Transverse colon (tissue), 4 donors: ENCODE measurements around the gene FBXO47. TPM values are rescaled to one million over a fixed set of nuclear protein-coding genes. Genes with fewer than 3 reads are reported as not detected.

Experiments
- DNase-seq: peaks from one replicate; pipeline ENCODE4 v3.0.0-alpha.2; 2019
- H3K27ac ChIP-seq, 4 donors: fragments of 200-600 bp; sonication (generic); 2 replicates each; pipeline ENCODE4 v1.5.1; 2016 to 2018; ENCODE audit warnings: inconsistent platforms in 4 of 4
- H3K27me3 ChIP-seq: fragments of 200-600 bp; sonication (generic); 2 replicates; pipeline ENCODE4 v1.5.1; 2017; ENCODE audit warnings: inconsistent platforms
- H3K36me3 ChIP-seq, 4 donors: fragments of 200-600 bp; sonication (generic); 2 replicates each; pipeline ENCODE4 v1.5.1; 2017 to 2019; ENCODE audit warnings: inconsistent platforms in 4 of 4
- H3K4me1 ChIP-seq, 4 donors: fragments of 200-600 bp; sonication (generic); 2 replicates each; pipeline ENCODE4 v1.5.1; 2017 to 2020; ENCODE audit warnings: inconsistent platforms in 4 of 4
- H3K4me3 ChIP-seq, 4 donors: fragments of 200-600 bp; sonication (generic); 1 replicate in 1 of 4; 2 replicates in 3 of 4; pipeline versions ENCODE4 v1.5.1 to v1.6.1; 2017 to 2019; ENCODE audit warnings: inconsistent platforms in 4 of 4
- H3K9me3 ChIP-seq, 2 donors: fragments of 200-600 bp; sonication (generic); 2 replicates each; pipeline ENCODE4 v1.5.1; 2017 to 2019; ENCODE audit warnings: inconsistent platforms in 2 of 2
- EP300 ChIP-seq: sonication (generic); formaldehyde crosslinking; IDR thresholded peaks from one replicate; pipeline ENCODE4 v1.6.1; 2017; ENCODE audit warnings: antibody characterized with exemption, low read depth
- POLR2A ChIP-seq: fragments of 450-650 bp; IDR thresholded peaks from one replicate; pipeline ENCODE4 v1.6.1; 2016; ENCODE audit warnings: antibody characterized with exemption, mild to moderate bottlenecking, moderate library complexity
- POLR2AphosphoS5 ChIP-seq, 3 donors: sonication (generic); formaldehyde crosslinking; IDR thresholded peaks; one replicate each; pipeline ENCODE4 v1.6.1; 2016; ENCODE audit warnings: antibody characterized with exemption in 3 of 3
- WGBS, 2 donors: methylation state at CpG; one replicate each; pipeline ENCODE4 v1.1.5; 2018; ENCODE audit warnings: low coverage in 1 of 2; 5-methylcytosine and 5-hydroxymethylcytosine counted together
- in situ Hi-C, 4 donors: fragments of 200-750 bp; cut with MboI; loops; one replicate each; pipeline versions ENCODE4 v1.15.0 to v1.15.1; 2017; ENCODE audit warnings: low sequenced_read_pairs in 3 of 4, low pct_ligation_motif_present in 1 of 4, low pct_unique_long_range_greater_than_20kb in 1 of 4
- intact Hi-C: fragments of 100-400 bp; cut with DNase I; formaldehyde crosslinking; loops from one replicate; pipeline ENCODE4 v1.15.1; 2023; ENCODE audit warnings: low total_unique reads
- total RNA-seq, 4 donors: library from RNA; depleted of rRNA; stranded (reverse); fragments of >200 nt; gene quantifications; one replicate each; pipeline ENCODE4 v1.1.0, GENCODE V29; 2016
- TF ChIP-seq, protein P1 (sequence below), 5 experiments: fragments of 200-600 bp in 3 of 5; fragments of 450-650 bp in 2 of 5; sonication (generic) in 3 of 5; IDR thresholded peaks; 1 replicate in 2 of 5; 2 replicates in 3 of 5; pipeline ENCODE4 v1.5.1; 2016 to 2017; ENCODE audit warnings: antibody characterized with exemption in 5 of 5, inconsistent platforms in 3 of 5, mild to moderate bottlenecking in 2 of 5, moderate library complexity in 1 of 5

Gene FBXO47
- total RNA-seq, 4 donors from 2014 or later: not detected

DNA sequence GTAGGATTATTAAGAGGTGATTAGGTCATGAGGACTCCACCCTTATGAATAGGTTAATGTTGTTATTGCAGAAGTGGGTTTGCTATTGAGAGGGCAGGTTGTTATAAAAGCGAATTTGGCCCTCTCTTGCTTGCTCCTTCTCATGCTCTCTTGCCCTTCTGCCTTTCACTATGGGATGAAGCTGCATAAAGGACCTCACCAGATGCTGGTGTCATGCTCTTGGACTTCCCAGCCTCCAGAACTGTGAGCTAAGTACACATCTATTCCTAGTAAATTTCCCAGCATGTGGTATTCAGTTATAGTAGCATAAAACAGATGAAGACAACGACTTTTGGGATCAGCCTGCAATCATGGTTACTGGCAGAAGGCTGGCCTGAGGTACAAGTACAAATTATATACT lies 41.4 kb upstream of the FBXO47 start:
- no peak overlapping the region for H3K27ac ChIP-seq
- WGBS, 2 donors: 71 to 88% methylated on average over 2 of the region's 2 CpGs
- in situ Hi-C loops: no loop called here
- TF ChIP-seq POLR2A (no peak), EP300 (no peak), POLR2AphosphoS5 (IDR thresholded peaks at IDR 0.05) (no peak)
- TF ChIP-seq, protein P1, sequence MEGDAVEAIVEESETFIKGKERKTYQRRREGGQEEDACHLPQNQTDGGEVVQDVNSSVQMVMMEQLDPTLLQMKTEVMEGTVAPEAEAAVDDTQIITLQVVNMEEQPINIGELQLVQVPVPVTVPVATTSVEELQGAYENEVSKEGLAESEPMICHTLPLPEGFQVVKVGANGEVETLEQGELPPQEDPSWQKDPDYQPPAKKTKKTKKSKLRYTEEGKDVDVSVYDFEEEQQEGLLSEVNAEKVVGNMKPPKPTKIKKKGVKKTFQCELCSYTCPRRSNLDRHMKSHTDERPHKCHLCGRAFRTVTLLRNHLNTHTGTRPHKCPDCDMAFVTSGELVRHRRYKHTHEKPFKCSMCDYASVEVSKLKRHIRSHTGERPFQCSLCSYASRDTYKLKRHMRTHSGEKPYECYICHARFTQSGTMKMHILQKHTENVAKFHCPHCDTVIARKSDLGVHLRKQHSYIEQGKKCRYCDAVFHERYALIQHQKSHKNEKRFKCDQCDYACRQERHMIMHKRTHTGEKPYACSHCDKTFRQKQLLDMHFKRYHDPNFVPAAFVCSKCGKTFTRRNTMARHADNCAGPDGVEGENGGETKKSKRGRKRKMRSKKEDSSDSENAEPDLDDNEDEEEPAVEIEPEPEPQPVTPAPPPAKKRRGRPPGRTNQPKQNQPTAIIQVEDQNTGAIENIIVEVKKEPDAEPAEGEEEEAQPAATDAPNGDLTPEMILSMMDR (IDR thresholded peaks at IDR 0.05): no peak
- intact Hi-C loops: no loop called here
- no peak for DNase-seq
- H3K4me1 ChIP-seq: peaks cover 0 to 1% (median under 1%) of the 10 kb centered on the region in 4 donors
- H3K9me3 ChIP-seq: no peaks in the 10 kb centered on the region
- H3K27me3 ChIP-seq: no peaks in the 10 kb centered on the region
- H3K4me3 ChIP-seq: no peak overlapping the region
- no peaks in the 10 kb centered on the region for H3K36me3 ChIP-seq

DNA sequence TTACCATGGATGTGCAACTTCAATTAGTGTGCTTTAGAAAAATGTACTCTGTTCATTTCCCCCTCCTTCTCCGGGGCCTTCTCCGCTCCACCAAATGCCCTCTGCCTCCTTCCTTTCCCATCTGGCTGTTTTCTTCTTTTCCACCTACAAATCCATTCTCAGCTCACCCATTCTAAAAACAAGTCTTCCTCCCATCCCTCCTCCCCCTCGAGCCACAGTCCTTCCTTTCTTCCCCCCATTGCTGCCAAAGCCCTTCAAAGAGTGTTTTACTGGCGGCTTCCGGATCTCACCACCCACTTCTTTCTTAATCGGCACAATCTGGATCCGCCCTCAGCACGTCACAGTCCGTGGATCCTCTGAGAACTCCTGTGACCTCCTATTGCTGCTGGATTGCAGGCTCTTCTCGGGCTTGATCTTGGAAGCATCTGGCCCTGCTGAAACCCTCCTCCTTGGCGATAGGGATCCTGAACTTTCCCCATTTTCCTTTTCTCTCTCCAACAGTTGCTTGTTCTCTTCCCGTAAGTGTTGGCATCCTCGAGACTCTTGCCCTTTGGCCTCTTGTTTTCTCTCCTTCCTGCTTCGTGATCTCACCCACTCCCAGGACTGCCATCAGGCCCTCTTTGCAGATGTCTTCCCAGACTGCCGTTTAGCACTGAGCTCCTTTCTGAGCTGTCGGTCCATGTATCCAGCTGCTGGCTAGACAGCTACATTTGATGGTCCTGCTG lies 36.0 kb upstream of the FBXO47 start:
- Histone ChIP-seq H3K27me3 (no peaks in the 10 kb centered on the region), H3K27ac (peak overlapping the region; percentile 77 to 81 (median 79)), H3K36me3 (no peaks in the 10 kb centered on the region), H3K4me3 (no peak overlapping the region), H3K9me3 (no peaks in the 10 kb centered on the region), H3K4me1 (peaks cover 0 to 37% (median 11%) of the 10 kb centered on the region in 4 donors)
- TF ChIP-seq, protein P1 (IDR thresholded peaks at IDR 0.05): no peak
- peak in 2 of 3 donors; percentile 22 to 44 for TF ChIP-seq POLR2AphosphoS5 (IDR thresholded peaks at IDR 0.05)
- DNase-seq: peak; percentile 62
- 34 to 53% methylated on average over 7 to 16 of the region's 16 CpGs for WGBS, 2 donors
- in situ Hi-C loops: no loop called here
- intact Hi-C loops: no loop called here

DNA sequence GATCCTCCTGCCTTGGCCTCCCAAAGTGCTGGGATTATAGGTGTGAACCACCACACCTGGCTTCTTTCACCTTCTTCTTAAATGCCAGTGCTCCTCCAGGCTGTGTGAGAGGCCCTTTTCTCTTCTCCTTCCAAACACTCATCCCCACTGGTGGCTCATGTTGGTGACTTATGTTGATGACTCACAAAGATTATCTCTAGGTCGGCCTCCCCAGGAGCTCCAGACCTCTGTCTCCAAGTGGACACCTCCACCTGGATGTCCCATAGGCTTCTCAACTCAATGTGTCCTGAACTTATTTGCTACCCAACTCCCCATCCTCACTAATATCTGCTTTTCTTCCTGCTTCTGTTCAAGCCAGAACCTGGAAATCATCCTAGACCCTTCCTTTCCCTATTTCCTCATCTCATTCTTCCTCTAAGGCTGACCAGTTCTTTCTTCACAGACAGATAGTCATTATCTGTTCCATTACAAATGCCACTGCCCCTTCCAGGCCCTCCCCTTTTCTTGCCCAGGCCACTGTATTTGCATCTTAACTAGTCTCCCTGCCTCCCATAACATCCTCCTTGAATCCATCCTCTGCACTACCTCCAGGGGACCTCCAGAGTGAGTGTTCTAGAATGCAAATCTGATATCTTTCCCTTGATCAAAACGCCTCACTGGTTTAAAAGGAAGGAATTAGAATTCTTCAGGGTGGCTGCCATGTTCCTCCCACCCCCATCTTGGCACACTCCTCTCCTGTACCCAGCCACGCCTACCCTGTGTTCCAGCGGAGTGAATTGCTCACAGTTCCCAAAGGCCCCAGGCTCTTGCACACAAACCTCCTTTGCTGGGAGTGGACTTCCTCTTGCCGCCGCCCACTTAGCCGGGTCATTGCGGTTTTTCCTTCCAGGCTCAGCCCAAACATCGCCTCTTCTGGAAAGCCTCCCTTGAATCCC lies 34.8 kb upstream of the FBXO47 start:
- in situ Hi-C loops (no loop called here), intact Hi-C loops (no loop called here)
- Histone ChIP-seq H3K36me3 (no peaks in the 10 kb centered on the region), H3K9me3 (peaks cover 8 to 11% of the 10 kb centered on the region in 2 donors), H3K27ac (peak overlapping the region; percentile 77 to 81 (median 79)), H3K27me3 (no peaks in the 10 kb centered on the region), H3K4me3 (no peak overlapping the region), H3K4me1 (peaks cover 0 to 37% (median 11%) of the 10 kb centered on the region in 4 donors)
- DNase-seq: peak; percentile 52
- WGBS, 2 donors: 41 to 43% methylated on average over 7 to 9 of the region's 9 CpGs
- TF ChIP-seq POLR2A (no peak), POLR2AphosphoS5 (IDR thresholded peaks at IDR 0.05) (no peak), EP300 (no peak)
- TF ChIP-seq, protein P1 (IDR thresholded peaks at IDR 0.05): no peak

DNA sequence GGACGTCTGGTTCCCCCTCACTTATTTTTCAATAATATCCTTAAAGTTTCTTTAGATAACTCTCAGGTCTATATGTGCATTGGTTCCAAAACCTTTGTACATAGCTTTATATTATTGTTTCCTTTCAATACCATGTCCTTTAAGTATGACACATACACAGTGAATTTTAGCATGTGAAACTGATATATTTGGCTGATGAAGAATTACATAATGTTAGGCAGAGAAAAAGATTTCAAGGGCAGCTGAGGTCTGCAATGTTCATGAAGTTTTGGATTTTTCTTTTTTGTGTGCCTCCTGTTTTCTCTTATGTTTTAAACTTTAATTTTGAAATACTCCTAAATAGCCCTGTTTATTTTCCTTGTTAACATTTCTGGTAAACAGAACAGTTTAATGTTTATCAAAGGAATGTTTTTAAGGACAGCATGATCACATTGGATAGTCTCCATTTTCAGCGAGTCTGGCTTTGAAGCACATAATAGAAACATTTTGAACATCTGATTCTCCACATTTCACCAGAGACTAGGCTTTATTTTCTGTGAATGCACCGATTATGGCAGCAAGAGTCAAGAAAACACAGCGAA lies 32.9 kb upstream of the FBXO47 start:
- intact Hi-C loops: no loop called here

More for the DNA sequence above, 32.9 kb upstream of the FBXO47 start:
- in situ Hi-C loops: no loop called here
- peaks cover 8 to 13% of the 10 kb centered on the region in 2 donors for H3K9me3 ChIP-seq
- DNase-seq: no peak
- no peaks in the 10 kb centered on the region for H3K36me3 ChIP-seq
- no peaks in the 10 kb centered on the region for H3K27me3 ChIP-seq
- H3K27ac ChIP-seq: peak overlapping the region; percentile 77 to 81 (median 79)
- H3K4me1 ChIP-seq: peaks cover 0 to 37% (median 11%) of the 10 kb centered on the region in 4 donors
- 39 to 59% methylated on average over 4 of the region's 4 CpGs for WGBS, 2 donors
- no peak overlapping the region for H3K4me3 ChIP-seq
- TF ChIP-seq, protein P1 (IDR thresholded peaks at IDR 0.05): no peak
- TF ChIP-seq POLR2AphosphoS5 (IDR thresholded peaks at IDR 0.05): peak in 2 of 3 donors; percentile 56 to 58
- TF ChIP-seq EP300: no peak
- no peak for TF ChIP-seq POLR2A
